Body of pancreas (tissue), 4 donors: ENCODE results near the gene SPTSSB. TPM values are rescaled to one million over a fixed set of nuclear protein-coding genes. Genes with fewer than 3 reads are reported as not detected.

Experiments used
- ATAC-seq: fragments of 150-250 bp; one replicate; pipeline ENCODE4 v1.9.1; 2016
- DNase-seq, 4 donors: peaks; one replicate each; pipeline ENCODE4 v3.0.0-alpha.2; 2019
- H3K27ac ChIP-seq, 4 donors: fragments of 200-600 bp; sonication (generic); 1 replicate in 3 of 4; 2 replicates in 1 of 4; pipeline versions ENCODE4 v1.5.1 to v1.6.1; 2016 to 2019; ENCODE audit warnings: mild to moderate bottlenecking in 1 of 4, mixed read lengths in 1 of 4, moderate library complexity in 1 of 4
- H3K27me3 ChIP-seq, 2 donors: fragments of 200-600 bp; sonication (generic); one replicate each; pipeline ENCODE4 v1.6.0; 2016; ENCODE audit warnings: mild to moderate bottlenecking in 1 of 2
- H3K36me3 ChIP-seq, 2 donors: fragments of 200-600 bp; sonication (generic); replicated peaks in 1 of 2; 2 replicates each; pipeline ENCODE4 v1.5.1; 2016; ENCODE audit warnings: low read depth in 2 of 2; ENCODE audit not compliant: insufficient read depth in 1 of 2
- H3K4me1 ChIP-seq: fragments of 200-600 bp; sonication (generic); one replicate; pipeline ENCODE4 v1.6.0; 2016
- H3K4me3 ChIP-seq, 2 donors: fragments of 200-600 bp; sonication (generic); 1 replicate in 1 of 2; 2 replicates in 1 of 2; pipeline ENCODE4 v1.5.1; 2016 to 2019
- H3K9me3 ChIP-seq, 3 donors: fragments of 200-600 bp; sonication (generic); 1 replicate in 2 of 3; 2 replicates in 1 of 3; pipeline ENCODE4 v1.5.1; 2016
- CTCF ChIP-seq, 7 experiments: fragments of 450-650 bp in 4 of 7; fragments of 200-600 bp in 3 of 7; sonication (generic) in 3 of 7; IDR thresholded peaks; one replicate each; pipeline ENCODE4 v1.5.1; 2016 to 2019; ENCODE audit warnings: antibody characterized with exemption in 7 of 7
- POLR2A ChIP-seq, 3 donors: fragments of 450-650 bp; IDR thresholded peaks; one replicate each; pipeline ENCODE4 v1.6.1; 2016; ENCODE audit warnings: antibody characterized with exemption in 3 of 3, mild to moderate bottlenecking in 2 of 3
- WGBS, 2 donors: methylation state at CpG; one replicate each; pipeline ENCODE4 v1.1.5; 2017; 5-methylcytosine and 5-hydroxymethylcytosine counted together
- intact Hi-C: fragments of 100-400 bp; cut with DNase I; formaldehyde crosslinking; loops from one replicate; pipeline ENCODE4 v1.15.1; 2023
- total RNA-seq, 2 donors: library from RNA; depleted of rRNA; stranded (reverse); fragments of >200 nt; gene quantifications; one replicate each; pipeline ENCODE4 v1.1.0, GENCODE V29; 2016

SPTSSB gene
- total RNA-seq, 2 donors from 2014 or later, result 3.4 TPM; not detected in 1

- no peaks in the 10 kb centered on the region for H3K36me3 ChIP-seq
- H3K9me3 ChIP-seq, result no peaks in the 10 kb centered on the region
- no peak overlapping the region for H3K27ac ChIP-seq
- no peaks in the 10 kb centered on the region for H3K27me3 ChIP-seq
- TF ChIP-seq CTCF (IDR thresholded peaks at IDR 0.05), result no peak
- TF ChIP-seq POLR2A (IDR thresholded peaks at IDR 0.05), result no peak
- no peak overlapping the region for H3K4me3 ChIP-seq
- H3K4me1 ChIP-seq, result no peaks in the 10 kb centered on the region
- intact Hi-C loops, result no loop called here
- ATAC-seq, result no peak
- DNase-seq, result no peak
These were observed 12.8 kb downstream of the SPTSSB start for GRCh38 chr3:161358488-161358887.

- H3K27me3 ChIP-seq, result no peaks in the 10 kb centered on the region
- ATAC-seq (no peak), DNase-seq (no peak)
- H3K27ac ChIP-seq, result no peak overlapping the region
- TF ChIP-seq CTCF (IDR thresholded peaks at IDR 0.05) (no peak), POLR2A (IDR thresholded peaks at IDR 0.05) (no peak)
- no peak overlapping the region for H3K4me3 ChIP-seq
- intact Hi-C loops, result no loop called here
- WGBS, 2 donors, result 68 to 75% methylated on average over 1 of the region's 1 CpG
- H3K9me3 ChIP-seq, result no peaks in the 10 kb centered on the region
- no peaks in the 10 kb centered on the region for H3K36me3 ChIP-seq
- no peaks in the 10 kb centered on the region for H3K4me1 ChIP-seq
These were observed 15.0 kb downstream of the SPTSSB start for GRCh38 chr3:161356287-161356686.

- Histone ChIP-seq H3K27me3 (no peaks in the 10 kb centered on the region), H3K36me3 (no peaks in the 10 kb centered on the region), H3K27ac (no peak overlapping the region), H3K9me3 (no peaks in the 10 kb centered on the region), H3K4me3 (no peak overlapping the region), H3K4me1 (no peaks in the 10 kb centered on the region)
- intact Hi-C loops, result no loop called here
- DNase-seq, result no peak
- TF ChIP-seq POLR2A (IDR thresholded peaks at IDR 0.05) (no peak), CTCF (IDR thresholded peaks at IDR 0.05) (no peak)
- ATAC-seq, result no peak
- WGBS, 2 donors, result 82 to 90% methylated on average over 1 of the region's 1 CpG
These were observed 15.8 kb downstream of the SPTSSB start for GRCh38 chr3:161355508-161355907.

GRCh38 chr3:161354554-161354953 is 16.8 kb downstream of the SPTSSB start:
- H3K9me3 ChIP-seq, result no peaks in the 10 kb centered on the region
- H3K4me3 ChIP-seq, result no peak overlapping the region
- no peak for DNase-seq
- H3K4me1 ChIP-seq, result no peaks in the 10 kb centered on the region
- no peak overlapping the region for H3K27ac ChIP-seq
- H3K36me3 ChIP-seq, result no peaks in the 10 kb centered on the region
- WGBS, 2 donors, result 61 to 67% methylated on average over 2 of the region's 2 CpGs
- no peaks in the 10 kb centered on the region for H3K27me3 ChIP-seq
- TF ChIP-seq CTCF (IDR thresholded peaks at IDR 0.05) (no peak), POLR2A (IDR thresholded peaks at IDR 0.05) (no peak)
- ATAC-seq, result no peak
- intact Hi-C loops, result no loop called here

- no peak overlapping the region for H3K4me3 ChIP-seq
- no peaks in the 10 kb centered on the region for H3K36me3 ChIP-seq
- H3K27me3 ChIP-seq, result no peaks in the 10 kb centered on the region
- DNase-seq (no peak), ATAC-seq (no peak)
- whole genome bisulfite sequencing, 2 donors, result 79 to 87% methylated on average over 1 of the region's 1 CpG
- intact Hi-C loops, result no loop called here
- no peaks in the 10 kb centered on the region for H3K9me3 ChIP-seq
- H3K27ac ChIP-seq, result no peak overlapping the region
- no peak for TF ChIP-seq CTCF (IDR thresholded peaks at IDR 0.05)
- TF ChIP-seq POLR2A (IDR thresholded peaks at IDR 0.05), result no peak
- H3K4me1 ChIP-seq, result no peaks in the 10 kb centered on the region
These were observed 20.0 kb downstream of the SPTSSB start for GRCh38 chr3:161351330-161351729.
